ENCODE results near the gene CFAP58.

DNA sequence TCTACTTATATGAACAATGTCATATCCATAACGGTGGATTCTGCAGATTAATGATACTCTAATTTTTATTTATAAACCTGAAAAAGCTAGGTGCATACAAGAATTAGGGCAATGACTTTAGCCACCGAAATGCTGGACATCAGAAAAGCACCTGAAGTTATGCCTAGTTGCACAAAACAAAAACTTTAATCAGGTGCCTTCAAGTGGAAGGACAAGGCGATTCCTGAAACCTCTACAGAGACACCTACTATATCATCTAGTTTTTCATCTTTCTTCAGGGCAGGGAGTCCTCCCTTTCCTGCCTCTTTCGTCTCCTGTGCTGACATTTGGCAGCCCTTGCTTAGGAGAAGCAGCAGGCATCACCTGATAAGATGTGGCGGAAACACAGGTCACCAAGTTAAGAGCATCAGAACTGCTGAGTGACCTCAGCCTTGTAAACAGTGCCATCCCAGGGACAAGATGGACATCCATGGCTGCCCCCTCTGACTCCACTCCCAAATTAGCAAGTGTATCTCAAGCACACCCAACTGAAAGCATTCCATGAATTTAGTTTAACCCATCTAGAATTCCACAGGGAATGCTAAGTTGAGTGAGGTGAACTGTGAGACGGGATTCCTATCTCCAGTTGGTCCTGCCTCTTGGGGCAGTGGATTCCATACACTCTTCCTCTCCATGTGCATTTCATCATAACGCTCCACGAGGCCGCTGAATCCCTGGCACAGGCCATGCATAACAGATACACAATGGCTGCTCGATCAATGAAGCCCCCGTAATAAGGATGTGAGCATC lies 21.2 kb upstream of the CFAP58 start:
- TF ChIP-seq POLR2A (IDR thresholded peaks at IDR 0.05): no peak
- TF ChIP-seq, protein P1, sequence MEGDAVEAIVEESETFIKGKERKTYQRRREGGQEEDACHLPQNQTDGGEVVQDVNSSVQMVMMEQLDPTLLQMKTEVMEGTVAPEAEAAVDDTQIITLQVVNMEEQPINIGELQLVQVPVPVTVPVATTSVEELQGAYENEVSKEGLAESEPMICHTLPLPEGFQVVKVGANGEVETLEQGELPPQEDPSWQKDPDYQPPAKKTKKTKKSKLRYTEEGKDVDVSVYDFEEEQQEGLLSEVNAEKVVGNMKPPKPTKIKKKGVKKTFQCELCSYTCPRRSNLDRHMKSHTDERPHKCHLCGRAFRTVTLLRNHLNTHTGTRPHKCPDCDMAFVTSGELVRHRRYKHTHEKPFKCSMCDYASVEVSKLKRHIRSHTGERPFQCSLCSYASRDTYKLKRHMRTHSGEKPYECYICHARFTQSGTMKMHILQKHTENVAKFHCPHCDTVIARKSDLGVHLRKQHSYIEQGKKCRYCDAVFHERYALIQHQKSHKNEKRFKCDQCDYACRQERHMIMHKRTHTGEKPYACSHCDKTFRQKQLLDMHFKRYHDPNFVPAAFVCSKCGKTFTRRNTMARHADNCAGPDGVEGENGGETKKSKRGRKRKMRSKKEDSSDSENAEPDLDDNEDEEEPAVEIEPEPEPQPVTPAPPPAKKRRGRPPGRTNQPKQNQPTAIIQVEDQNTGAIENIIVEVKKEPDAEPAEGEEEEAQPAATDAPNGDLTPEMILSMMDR (IDR thresholded peaks at IDR 0.05): no peak
